ENCODE results near the gene ISLR2.

The ISLR2 gene

GRCh38 chr15:74176262-74177214 lies 46.2 kb downstream of the ISLR2 start:
- DNase-seq (ENCODE audit: low read depth in 2 of 2), result no peak

- DNase-seq (ENCODE audit: low read depth in 2 of 2), result no peak
Observed at GRCh38 chr15:74178326-74179100, 48.1 kb downstream of the ISLR2 start.

GRCh38 chr15:74179101-74179841 lies 48.9 kb downstream of the ISLR2 start:
- no peak for DNase-seq (ENCODE audit: low read depth in 2 of 2)

GRCh38 chr15:74179983-74180880 lies 49.8 kb downstream of the ISLR2 start:
- no peak for DNase-seq (ENCODE audit: low read depth in 2 of 2)

- DNase-seq (ENCODE audit: low read depth in 2 of 2), result no peak
Observed at GRCh38 chr15:74180881-74181602, 50.7 kb downstream of the ISLR2 start.

GRCh38 chr15:74182131-74182530 lies 51.7 kb downstream of the ISLR2 start:
- no peak for DNase-seq (ENCODE audit: low read depth in 2 of 2)

GRCh38 chr15:74184582-74185091 lies 54.3 kb downstream of the ISLR2 start:
- no peak for DNase-seq (ENCODE audit: low read depth in 2 of 2)

GRCh38 chr15:74185710-74186348 lies 55.4 kb downstream of the ISLR2 start:
- no peak for DNase-seq (ENCODE audit: low read depth in 2 of 2)

Measured in stimulated activated CD4-positive, alpha-beta T cell treated with anti-CD3 and anti-CD28 coated beads, Interleukin-12 subunit alpha, Interleukin-12 subunit beta, amount 100 ng/mL, for 24 hours (primary cell).